Coronary artery (tissue), 2 donors: ENCODE data around the gene TRIM44.

Source experiments
- DNase-seq: peaks from one replicate; pipeline ENCODE4 v3.0.0-alpha.2; 2017; ENCODE audit warnings: low spot score
- H3K27ac ChIP-seq, 2 donors: fragments of 200-600 bp; sonication (generic); one replicate each; pipeline ENCODE4 v1.5.1; 2016 to 2019
- H3K4me3 ChIP-seq: fragments of 200-600 bp; sonication (generic); 2 replicates; pipeline ENCODE4 v1.5.1; 2016; ENCODE audit warnings: mild to moderate bottlenecking, moderate library complexity
- TF ChIP-seq, protein P1 (sequence below): fragments of 200-600 bp; sonication (generic); IDR thresholded peaks from one replicate; pipeline ENCODE4 v1.5.1; 2019; ENCODE audit warnings: antibody characterized with exemption

TRIM44 gene

GRCh38 chr11:35851342-35851741 lies 188.8 kb downstream of the TRIM44 start:
- H3K4me3 ChIP-seq: no peak overlapping the region
- DNase-seq: peak; percentile 8
- TF ChIP-seq, protein P1, sequence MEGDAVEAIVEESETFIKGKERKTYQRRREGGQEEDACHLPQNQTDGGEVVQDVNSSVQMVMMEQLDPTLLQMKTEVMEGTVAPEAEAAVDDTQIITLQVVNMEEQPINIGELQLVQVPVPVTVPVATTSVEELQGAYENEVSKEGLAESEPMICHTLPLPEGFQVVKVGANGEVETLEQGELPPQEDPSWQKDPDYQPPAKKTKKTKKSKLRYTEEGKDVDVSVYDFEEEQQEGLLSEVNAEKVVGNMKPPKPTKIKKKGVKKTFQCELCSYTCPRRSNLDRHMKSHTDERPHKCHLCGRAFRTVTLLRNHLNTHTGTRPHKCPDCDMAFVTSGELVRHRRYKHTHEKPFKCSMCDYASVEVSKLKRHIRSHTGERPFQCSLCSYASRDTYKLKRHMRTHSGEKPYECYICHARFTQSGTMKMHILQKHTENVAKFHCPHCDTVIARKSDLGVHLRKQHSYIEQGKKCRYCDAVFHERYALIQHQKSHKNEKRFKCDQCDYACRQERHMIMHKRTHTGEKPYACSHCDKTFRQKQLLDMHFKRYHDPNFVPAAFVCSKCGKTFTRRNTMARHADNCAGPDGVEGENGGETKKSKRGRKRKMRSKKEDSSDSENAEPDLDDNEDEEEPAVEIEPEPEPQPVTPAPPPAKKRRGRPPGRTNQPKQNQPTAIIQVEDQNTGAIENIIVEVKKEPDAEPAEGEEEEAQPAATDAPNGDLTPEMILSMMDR: no peak
- H3K27ac ChIP-seq: no peak overlapping the region

DNA sequence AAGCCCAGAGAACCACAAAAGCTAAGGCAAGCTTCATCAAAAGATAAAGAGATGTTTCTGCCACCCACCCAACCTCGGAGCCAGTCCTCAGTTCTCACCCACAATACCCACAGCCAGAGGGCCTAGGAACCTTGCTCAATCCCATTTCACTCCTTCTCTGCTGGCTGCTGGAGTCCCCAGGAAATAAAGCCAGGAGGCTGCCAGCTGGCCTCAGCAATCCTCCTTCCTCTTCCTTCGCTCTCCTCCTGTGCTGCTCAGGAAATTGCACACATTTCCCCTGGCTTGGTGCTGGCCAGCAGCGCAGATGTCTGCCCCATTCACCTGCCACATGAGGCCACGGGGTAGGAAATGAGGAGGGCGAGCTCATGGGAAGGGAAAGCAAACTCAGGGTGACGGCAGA lies 189.5 kb downstream of the TRIM44 start:
- H3K27ac ChIP-seq: no peak overlapping the region
- TF ChIP-seq, protein P1: no peak
- DNase-seq: peak; percentile 71
- no peak overlapping the region for H3K4me3 ChIP-seq

DNA sequence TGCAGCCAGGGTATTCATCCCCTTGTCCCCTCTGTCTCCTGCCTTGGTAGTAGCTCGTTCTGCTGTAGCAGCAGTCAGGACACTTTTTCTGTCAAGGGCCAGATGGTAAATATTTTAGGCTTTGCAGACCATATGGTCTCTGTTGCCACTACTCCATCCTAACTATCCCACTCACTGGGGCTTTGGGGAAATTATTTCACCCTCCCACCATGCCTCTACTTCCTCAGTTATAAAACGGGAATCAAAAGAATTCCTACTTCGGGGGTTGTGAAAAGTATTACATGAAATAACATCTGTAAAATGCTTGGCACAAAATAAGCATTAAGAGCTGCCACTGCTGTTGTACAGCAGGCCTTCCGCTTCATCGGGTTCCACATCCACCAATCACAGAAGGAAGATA lies 191.4 kb downstream of the TRIM44 start:
- DNase-seq: no peak
- no peak overlapping the region for H3K27ac ChIP-seq
- TF ChIP-seq, protein P1: no peak
- no peak overlapping the region for H3K4me3 ChIP-seq

DNA sequence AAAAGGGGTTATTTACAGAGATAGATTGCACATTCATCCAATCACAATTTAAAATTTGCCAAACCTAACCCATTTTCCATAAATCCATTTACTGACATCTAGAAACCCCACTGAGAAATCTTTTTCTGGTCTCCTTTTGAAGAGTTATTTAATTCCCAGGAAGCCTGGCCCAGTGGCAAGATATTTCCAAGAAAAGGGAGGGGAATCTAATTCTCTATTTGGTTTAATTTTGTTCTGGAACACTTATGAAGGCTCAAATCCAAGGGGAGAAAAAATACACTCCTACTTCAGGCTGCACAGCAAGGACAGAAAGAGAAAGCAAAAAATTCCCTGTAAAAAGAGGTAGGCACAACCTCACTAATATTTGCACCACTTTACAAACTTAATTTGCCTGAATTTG lies 193.1 kb downstream of the TRIM44 start:
- no peak for DNase-seq
- Histone ChIP-seq H3K4me3 (no peak overlapping the region), H3K27ac (no peak overlapping the region)
- TF ChIP-seq, protein P1: no peak

DNA sequence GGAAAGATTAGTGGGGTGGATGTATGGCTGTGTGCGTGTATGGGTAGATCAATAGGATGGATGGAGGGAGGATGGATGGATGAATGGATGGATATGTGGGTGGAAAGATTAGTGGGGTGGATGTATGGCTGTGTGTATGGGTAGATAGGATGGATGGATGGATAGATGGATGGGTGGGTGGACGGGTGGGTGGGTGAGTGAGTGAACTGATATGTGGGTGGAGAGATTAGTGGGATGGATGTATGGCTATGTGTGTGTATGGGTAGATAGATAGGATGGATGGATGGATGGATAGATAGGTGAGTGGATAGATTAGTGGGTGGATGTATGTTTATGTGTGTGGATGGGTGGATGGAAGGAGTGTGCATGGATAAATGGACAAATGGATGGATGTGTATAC lies 193.7 kb downstream of the TRIM44 start:
- DNase-seq: no peak
- TF ChIP-seq, protein P1: no peak

GRCh38 chr11:35856756-35857155 lies 194.2 kb downstream of the TRIM44 start:
- TF ChIP-seq, protein P1: no peak
- DNase-seq: no peak
- no peak overlapping the region for H3K27ac ChIP-seq
- H3K4me3 ChIP-seq: no peak overlapping the region

More for the DNA sequence above, 193.7 kb downstream of the TRIM44 start:
- no peak overlapping the region for H3K4me3 ChIP-seq
- no peak overlapping the region for H3K27ac ChIP-seq

DNA sequence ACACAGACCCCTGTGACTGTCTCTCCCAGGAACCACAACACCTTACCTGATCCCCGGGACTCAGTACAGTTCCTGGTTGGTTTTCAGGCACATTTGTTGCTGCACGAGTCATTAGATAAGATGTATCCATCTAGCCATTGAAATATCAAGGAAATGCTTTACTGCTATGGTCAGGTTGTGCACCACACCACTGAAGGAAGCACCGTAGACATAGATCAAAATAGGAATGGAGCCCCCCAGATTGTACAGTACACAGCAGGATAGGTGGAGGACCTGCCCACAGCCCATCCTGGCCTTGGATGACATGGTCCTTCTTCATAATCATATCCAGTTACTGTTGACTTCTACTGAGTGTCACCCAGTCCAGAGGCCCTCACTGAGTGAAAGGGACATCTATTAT lies 195.3 kb downstream of the TRIM44 start:
- H3K27ac ChIP-seq: no peak overlapping the region
- TF ChIP-seq, protein P1: no peak
- no peak overlapping the region for H3K4me3 ChIP-seq
- DNase-seq: no peak
